Measurements from ENCODE around the gene PCP4L1. TPM values are rescaled to one million over a fixed set of nuclear protein-coding genes. Genes with fewer than 3 reads are reported as not detected.
A peak's percentile ranks its signal among the peaks of the same experiment; 100 is the strongest.

The PCP4L1 gene
- total RNA-seq, 1 donor: not detected

- Histone ChIP-seq H3K27me3 (ENCODE audit: insufficient read depth, low read length) (peaks cover 21% of the 10 kb centered on the region), H4K20me1 (ENCODE audit: insufficient read depth, low read length) (no peaks in the 10 kb centered on the region), H3K79me2 (ENCODE audit: insufficient read depth, low read length) (no peaks in the 10 kb centered on the region), H3K4me3 (ENCODE audit: insufficient read depth, low read length) (no peak overlapping the region), H3K36me3 (ENCODE audit: insufficient read depth, low read length) (no peaks in the 10 kb centered on the region), H3K4me2 (ENCODE audit: insufficient read depth, low read length) (no peak overlapping the region), H3K9me3 (ENCODE audit: low read depth, low read length) (no peaks in the 10 kb centered on the region), H3K4me1 (ENCODE audit: insufficient read depth, low read length) (no peaks in the 10 kb centered on the region), H2AFZ (ENCODE audit: low read length) (no peak overlapping the region), H3K27ac (ENCODE audit: low read depth, low read length) (no peak overlapping the region)
- no peak for DNase-seq (ENCODE audit: insufficient read length, low spot score, missing footprints)
- TF ChIP-seq, protein P1, sequence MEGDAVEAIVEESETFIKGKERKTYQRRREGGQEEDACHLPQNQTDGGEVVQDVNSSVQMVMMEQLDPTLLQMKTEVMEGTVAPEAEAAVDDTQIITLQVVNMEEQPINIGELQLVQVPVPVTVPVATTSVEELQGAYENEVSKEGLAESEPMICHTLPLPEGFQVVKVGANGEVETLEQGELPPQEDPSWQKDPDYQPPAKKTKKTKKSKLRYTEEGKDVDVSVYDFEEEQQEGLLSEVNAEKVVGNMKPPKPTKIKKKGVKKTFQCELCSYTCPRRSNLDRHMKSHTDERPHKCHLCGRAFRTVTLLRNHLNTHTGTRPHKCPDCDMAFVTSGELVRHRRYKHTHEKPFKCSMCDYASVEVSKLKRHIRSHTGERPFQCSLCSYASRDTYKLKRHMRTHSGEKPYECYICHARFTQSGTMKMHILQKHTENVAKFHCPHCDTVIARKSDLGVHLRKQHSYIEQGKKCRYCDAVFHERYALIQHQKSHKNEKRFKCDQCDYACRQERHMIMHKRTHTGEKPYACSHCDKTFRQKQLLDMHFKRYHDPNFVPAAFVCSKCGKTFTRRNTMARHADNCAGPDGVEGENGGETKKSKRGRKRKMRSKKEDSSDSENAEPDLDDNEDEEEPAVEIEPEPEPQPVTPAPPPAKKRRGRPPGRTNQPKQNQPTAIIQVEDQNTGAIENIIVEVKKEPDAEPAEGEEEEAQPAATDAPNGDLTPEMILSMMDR (IDR thresholded peaks at IDR 0.05; ENCODE audit: extremely low read depth, low read depth, low read length): no peak
Measured at GRCh38 chr1:161285113-161285512, 26.6 kb downstream of the PCP4L1 start.

- H4K20me1 ChIP-seq (ENCODE audit: insufficient read depth, low read length): no peaks in the 10 kb centered on the region
- TF ChIP-seq, protein P1 (IDR thresholded peaks at IDR 0.05; ENCODE audit: extremely low read depth, low read depth, low read length): no peak
Measured at GRCh38 chr1:161285521-161285920, 27.0 kb downstream of the PCP4L1 start.

DNA sequence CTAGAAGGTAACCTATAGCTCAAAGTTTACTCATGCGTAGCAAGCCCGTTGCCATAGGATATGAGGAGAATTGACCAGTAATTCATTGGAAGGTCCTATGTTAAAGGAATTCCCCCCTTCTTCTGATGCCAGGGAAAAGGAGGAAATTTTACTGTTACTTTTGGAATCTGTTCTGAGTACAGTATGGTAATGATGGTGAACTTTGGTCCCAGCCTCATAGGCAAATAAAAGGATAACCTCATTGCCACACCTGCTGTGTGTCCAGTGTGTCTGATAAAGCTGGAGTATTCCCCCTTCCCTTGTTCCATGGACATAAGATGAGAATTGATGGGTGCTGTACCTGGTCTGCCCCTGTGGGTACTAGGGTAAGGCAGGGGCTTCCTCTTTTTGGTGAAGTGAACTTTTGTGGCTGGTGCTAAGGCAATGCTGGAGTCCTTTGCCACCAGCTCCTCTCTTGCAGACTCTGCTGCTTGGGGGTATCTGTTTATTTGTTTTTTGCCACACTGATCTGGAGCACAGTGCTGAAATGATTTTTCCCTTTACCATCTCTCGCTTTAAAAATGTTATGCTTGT, 29.0 kb downstream of the PCP4L1 start:
- Histone ChIP-seq H3K36me3 (ENCODE audit: insufficient read depth, low read length) (no peaks in the 10 kb centered on the region), H4K20me1 (ENCODE audit: insufficient read depth, low read length) (no peaks in the 10 kb centered on the region), H2AFZ (ENCODE audit: low read length) (no peak overlapping the region), H3K27ac (ENCODE audit: low read depth, low read length) (no peak overlapping the region), H3K4me1 (ENCODE audit: insufficient read depth, low read length) (no peaks in the 10 kb centered on the region), H3K4me2 (ENCODE audit: insufficient read depth, low read length) (no peak overlapping the region), H3K9me3 (ENCODE audit: low read depth, low read length) (no peaks in the 10 kb centered on the region), H3K4me3 (ENCODE audit: insufficient read depth, low read length) (no peak overlapping the region), H3K27me3 (ENCODE audit: insufficient read depth, low read length) (peaks cover 21% of the 10 kb centered on the region), H3K79me2 (ENCODE audit: insufficient read depth, low read length) (no peaks in the 10 kb centered on the region)
- TF ChIP-seq, protein P1 (IDR thresholded peaks at IDR 0.05; ENCODE audit: extremely low read depth, low read depth, low read length): no peak
- DNase-seq (ENCODE audit: insufficient read length, low spot score, missing footprints): peak; percentile 77

More at GRCh38 chr1:161285521-161285920, 27.0 kb downstream of the PCP4L1 start:
- H3K9me3 ChIP-seq (ENCODE audit: low read depth, low read length): no peaks in the 10 kb centered on the region
- DNase-seq (ENCODE audit: insufficient read length, low spot score, missing footprints): peak; percentile 58
- H3K27me3 ChIP-seq (ENCODE audit: insufficient read depth, low read length): peaks cover 21% of the 10 kb centered on the region
- no peak overlapping the region for H3K4me2 ChIP-seq (ENCODE audit: insufficient read depth, low read length)
- no peaks in the 10 kb centered on the region for H3K36me3 ChIP-seq (ENCODE audit: insufficient read depth, low read length)
- H3K4me3 ChIP-seq (ENCODE audit: insufficient read depth, low read length): no peak overlapping the region
- no peak overlapping the region for H2AFZ ChIP-seq (ENCODE audit: low read length)
- H3K79me2 ChIP-seq (ENCODE audit: insufficient read depth, low read length): no peaks in the 10 kb centered on the region
- H3K27ac ChIP-seq (ENCODE audit: low read depth, low read length): no peak overlapping the region
- no peaks in the 10 kb centered on the region for H3K4me1 ChIP-seq (ENCODE audit: insufficient read depth, low read length)

DNA sequence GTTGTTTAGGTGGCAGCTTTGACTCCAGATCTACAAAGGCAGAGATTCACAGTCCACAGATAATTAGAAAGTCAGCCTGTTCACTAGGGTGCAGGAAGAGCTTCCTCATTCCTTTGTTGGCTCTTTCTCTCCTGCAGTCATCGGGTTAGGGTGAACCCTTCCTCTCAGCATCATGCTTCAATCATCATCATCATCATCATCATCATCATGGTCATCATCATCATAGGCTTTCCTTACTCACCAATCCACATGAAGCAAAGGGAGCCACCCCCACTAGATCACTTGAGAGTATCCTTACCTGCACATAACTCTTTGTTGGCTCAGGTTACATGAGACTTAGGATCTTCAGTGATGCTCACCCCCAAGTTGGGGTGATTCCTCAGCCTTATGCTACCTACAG, 32.2 kb downstream of the PCP4L1 start:
- Histone ChIP-seq H3K4me1 (ENCODE audit: insufficient read depth, low read length) (no peaks in the 10 kb centered on the region), H3K27me3 (ENCODE audit: insufficient read depth, low read length) (peaks cover 4% of the 10 kb centered on the region), H3K9me3 (ENCODE audit: low read depth, low read length) (no peaks in the 10 kb centered on the region), H3K36me3 (ENCODE audit: insufficient read depth, low read length) (no peaks in the 10 kb centered on the region), H4K20me1 (ENCODE audit: insufficient read depth, low read length) (no peaks in the 10 kb centered on the region), H3K27ac (ENCODE audit: low read depth, low read length) (no peak overlapping the region), H3K79me2 (ENCODE audit: insufficient read depth, low read length) (no peaks in the 10 kb centered on the region), H3K4me3 (ENCODE audit: insufficient read depth, low read length) (no peak overlapping the region), H2AFZ (ENCODE audit: low read length) (no peak overlapping the region), H3K4me2 (ENCODE audit: insufficient read depth, low read length) (no peak overlapping the region)
- DNase-seq (ENCODE audit: insufficient read length, low spot score, missing footprints): no peak
- TF ChIP-seq, protein P1 (IDR thresholded peaks at IDR 0.05; ENCODE audit: extremely low read depth, low read depth, low read length): no peak

Data from osteoblast (primary cell).